ENCODE data around the gene HIGD1C.

Gene HIGD1C

DNA sequence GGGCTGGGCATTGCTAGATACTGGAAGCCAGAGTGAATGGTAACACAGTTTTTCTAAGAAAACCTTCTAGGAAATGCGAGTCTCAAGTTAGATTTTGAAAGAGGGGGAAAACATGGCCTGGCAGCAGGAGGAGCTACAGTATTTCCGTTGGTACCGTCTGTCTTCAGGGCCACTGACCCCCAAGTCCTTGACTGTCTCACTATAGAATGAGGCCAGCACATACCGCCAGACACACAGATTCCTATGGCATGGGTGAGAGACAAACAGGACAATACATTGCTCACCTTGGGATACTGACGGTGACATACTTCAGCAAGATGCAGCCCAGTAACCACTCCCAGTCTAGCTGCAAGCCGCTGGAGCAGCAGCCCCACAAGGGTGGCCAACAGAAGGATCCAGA lies 52.2 kb downstream of the HIGD1C start:
- no peak for DNase-seq (ENCODE audit: low read depth in 1 of 2, low spot score in 1 of 2)
- Histone ChIP-seq H3K4me3 (replicated peaks; ENCODE audit: insufficient read depth, low read length) (no peak overlapping the region), H3K27ac (replicated peaks) (no peak overlapping the region), H3K27me3 (ENCODE audit: insufficient read depth, poor library complexity, severe bottlenecking) (no peaks in the 10 kb centered on the region)
- TF ChIP-seq POLR2AphosphoS5 (IDR thresholded peaks at IDR 0.05; ENCODE audit: low read depth) (no peak), REST (IDR thresholded peaks at IDR 0.05; ENCODE audit: insufficient replicate concordance, low read depth) (no peak), GABPA (IDR thresholded peaks at IDR 0.05; ENCODE audit: low read depth) (no peak), SPI1 (IDR thresholded peaks at IDR 0.05; ENCODE audit: borderline replicate concordance, low read depth) (no peak), CTCF (IDR thresholded peaks at IDR 0.05; ENCODE audit: insufficient read depth, low read length) (no peak)

DNA sequence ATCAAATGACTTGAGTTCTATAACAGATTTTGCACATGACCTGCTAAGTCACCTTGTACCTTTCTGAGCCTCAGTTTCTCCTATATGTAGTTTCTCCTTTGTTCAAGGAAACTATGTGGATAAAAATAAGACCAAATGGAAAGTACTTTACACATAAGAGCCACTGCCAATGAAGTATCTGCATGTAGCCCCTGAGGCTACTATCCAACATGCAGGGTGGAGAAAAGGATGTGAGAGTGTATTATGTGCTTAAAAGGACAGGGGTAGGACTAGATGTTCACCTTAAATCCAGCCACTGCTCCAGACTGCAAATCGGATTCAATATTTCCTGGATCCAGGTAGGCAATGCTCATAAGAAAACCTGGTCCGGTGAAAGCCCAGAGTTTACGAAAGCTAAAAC lies 52.7 kb downstream of the HIGD1C start:
- Histone ChIP-seq H3K27me3 (ENCODE audit: insufficient read depth, poor library complexity, severe bottlenecking) (no peaks in the 10 kb centered on the region), H3K27ac (replicated peaks) (no peak overlapping the region), H3K4me3 (replicated peaks; ENCODE audit: insufficient read depth, low read length) (no peak overlapping the region)
- no peak for DNase-seq (ENCODE audit: low read depth in 1 of 2, low spot score in 1 of 2)
- TF ChIP-seq GABPA (IDR thresholded peaks at IDR 0.05; ENCODE audit: low read depth) (no peak), POLR2AphosphoS5 (IDR thresholded peaks at IDR 0.05; ENCODE audit: low read depth) (no peak), CTCF (IDR thresholded peaks at IDR 0.05; ENCODE audit: insufficient read depth, low read length) (no peak), REST (IDR thresholded peaks at IDR 0.05; ENCODE audit: insufficient replicate concordance, low read depth) (no peak), SPI1 (IDR thresholded peaks at IDR 0.05; ENCODE audit: borderline replicate concordance, low read depth) (no peak)

DNA sequence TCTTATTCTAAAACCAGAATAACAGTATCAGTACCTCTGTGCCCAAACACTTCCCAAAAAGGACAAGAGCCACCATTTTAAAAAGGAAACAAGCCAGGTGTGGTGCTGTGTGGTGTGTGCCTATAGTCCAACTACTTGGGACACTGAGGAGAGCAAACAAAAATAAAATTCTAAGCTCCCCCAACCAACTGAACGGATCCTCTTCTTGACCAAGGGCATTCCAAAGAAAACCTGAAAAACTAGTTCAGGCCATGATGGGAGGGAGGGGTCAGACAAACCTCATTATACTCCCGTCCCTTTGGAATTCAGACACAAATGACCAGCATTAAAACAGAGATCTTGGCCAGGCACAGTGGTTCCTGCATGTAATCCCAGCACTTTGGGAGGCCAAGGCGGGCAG lies 53.3 kb downstream of the HIGD1C start:
- Histone ChIP-seq H3K27ac (replicated peaks) (no peak overlapping the region), H3K4me3 (replicated peaks; ENCODE audit: insufficient read depth, low read length) (no peak overlapping the region), H3K27me3 (ENCODE audit: insufficient read depth, poor library complexity, severe bottlenecking) (no peaks in the 10 kb centered on the region)
- TF ChIP-seq CTCF (IDR thresholded peaks at IDR 0.05; ENCODE audit: insufficient read depth, low read length) (no peak), POLR2AphosphoS5 (IDR thresholded peaks at IDR 0.05; ENCODE audit: low read depth) (no peak), GABPA (IDR thresholded peaks at IDR 0.05; ENCODE audit: low read depth) (no peak), REST (IDR thresholded peaks at IDR 0.05; ENCODE audit: insufficient replicate concordance, low read depth) (no peak), SPI1 (IDR thresholded peaks at IDR 0.05; ENCODE audit: borderline replicate concordance, low read depth) (no peak)
- DNase-seq (ENCODE audit: low read depth in 1 of 2, low spot score in 1 of 2) = no peak
